ENCODE data around the gene SDCBP2. TPM values are rescaled to one million over a fixed set of nuclear protein-coding genes. Genes with fewer than 3 reads are reported as not detected.

SDCBP2 gene
- total and polyA plus RNA-seq, 2 of the 4 experiments (the other 2 are of a cell fraction): 0.54 to 1.3 TPM

- H4K91ac ChIP-seq (ENCODE audit: insufficient read depth, low read depth, low read length): no peak overlapping the region
- ATAC-seq (ENCODE audit: low read depth): no peak
- no peak for DNase-seq
- no peak overlapping the region for H4K8ac ChIP-seq (ENCODE audit: low read depth in 2 of 2, low read length in 2 of 2)
- BruUV-seq (replicated peaks): no TSS peak
- H3K18ac ChIP-seq (ENCODE audit: low read depth, low read length): no peak overlapping the region
- no peak overlapping the region for H3K23ac ChIP-seq (ENCODE audit: low read depth, low read length)
- intact Hi-C loops (cut with micrococcal nuclease) (no loop called here), dilution Hi-C loops (cut with HindIII; ENCODE audit: low sequenced_read_pairs, unreplicated experiment) (no loop called here), in situ Hi-C loops (cut with MboI; ENCODE audit: low sequenced_read_pairs) (no loop called here)
- no peak overlapping the region for H3K14ac ChIP-seq (replicated peaks; ENCODE audit: low read depth, low read length)
- no peaks in the 10 kb centered on the region; the same call in 1 of the 2 replicates for H3K9me1 ChIP-seq (ENCODE audit: insufficient read depth, low read length)
- H3K4me3 ChIP-seq (ENCODE audit: insufficient read depth, low read depth, low read length): no peak overlapping the region
- H3K36me3 ChIP-seq (ENCODE audit: control insufficient read depth, insufficient read depth, low read length): peaks cover 10% of the 10 kb centered on the region
- H2BK15ac ChIP-seq (ENCODE audit: low read depth, low read length): no peak overlapping the region
- POLR2A ChIA-PET (ENCODE audit: unreplicated experiment): no interaction called here
- H2BK5ac ChIP-seq (ENCODE audit: low read depth, low read length, poor library complexity, severe bottlenecking): no peak overlapping the region
- no peak overlapping the region for H3K4me2 ChIP-seq (ENCODE audit: low read depth, low read length)
- 82% methylated on average over 6 of the region's 12 CpGs; no CpG with 5 or more reads in 1 of the 2 experiments for WGBS, 2 experiments (ENCODE audit: extremely low coverage in 2 of 2, insufficient read length in 1 of 2)
- no peak overlapping the region for H3K27ac ChIP-seq (ENCODE audit: insufficient read depth, low read length)
- no peak overlapping the region for H2BK20ac ChIP-seq (ENCODE audit: low read depth, low read length)
- no peak overlapping the region for H2AK9ac ChIP-seq (replicated peaks; ENCODE audit: low read depth, low read length, poor library complexity)
- TF ChIP-seq CHD1 (IDR thresholded peaks at IDR 0.05; ENCODE audit: low read depth, low read length) (no peak), FOS (IDR thresholded peaks at IDR 0.05; ENCODE audit: low read depth, low read length) (no peak), RCOR1 (IDR thresholded peaks at IDR 0.05; ENCODE audit: insufficient replicate concordance, low read length) (no peak), MAZ (IDR thresholded peaks at IDR 0.05; ENCODE audit: borderline replicate concordance, low read depth, low read length) (no peak)
- no peaks in the 10 kb centered on the region for H4K20me1 ChIP-seq (ENCODE audit: insufficient read depth, low read length)
- CTCF ChIA-PET: no interaction called here
- no peaks in the 10 kb centered on the region for H3K9me3 ChIP-seq (ENCODE audit: control insufficient read depth, insufficient read depth, low read length)
- no peak overlapping the region for H2AFZ ChIP-seq (replicated peaks; ENCODE audit: low read length, poor library complexity)
- H3K4ac ChIP-seq (ENCODE audit: low read depth, low read length): no peak overlapping the region
- no peak overlapping the region for H2BK120ac ChIP-seq (ENCODE audit: low read depth, low read length)
- H3K27me3 ChIP-seq (ENCODE audit: control insufficient read depth, insufficient read depth, low read length): no peaks in the 10 kb centered on the region
- no peaks in the 10 kb centered on the region for H3K4me1 ChIP-seq (ENCODE audit: control insufficient read depth, insufficient read depth, low read length)
- H3K79me1 ChIP-seq (ENCODE audit: low read depth in 1 of 2, low read length in 2 of 2): no peaks in the 10 kb centered on the region
- no peak overlapping the region for H4K5ac ChIP-seq (ENCODE audit: low read depth, low read length)
- no peak overlapping the region for H3K9ac ChIP-seq (ENCODE audit: low read depth, low read length)
- H3K56ac ChIP-seq (ENCODE audit: extremely low read depth, insufficient read depth, low read length): no peak overlapping the region
- no peak overlapping the region for H2AK5ac ChIP-seq (ENCODE audit: low read depth, low read length)
These were observed 19.5 kb downstream of the SDCBP2 start for GRCh38 chr20:1309439-1309847.

All from IMR-90 (cell line).